ENCODE data around the gene CLCN1. TPM values are rescaled to one million over a fixed set of nuclear protein-coding genes. Genes with fewer than 3 reads are reported as not detected.

Gene CLCN1
- total RNA-seq, 1 donor from 2014 or later: 0.14 TPM

- no peak for DNase-seq (ENCODE audit: low spot score, unreplicated experiment)
- H3K27me3 Mint-ChIP-seq: no peaks in the 10 kb centered on the region
- H3K4me1 Mint-ChIP-seq (ENCODE audit: low read depth): peaks cover 5% of the 10 kb centered on the region
- no peak for TF ChIP-seq CTCF (IDR thresholded peaks at IDR 0.05; ENCODE audit: unreplicated experiment)
- peaks cover 54% of the 10 kb centered on the region for H3K36me3 Mint-ChIP-seq (ENCODE audit: insufficient read depth)
- H3K4me3 Mint-ChIP-seq (ENCODE audit: low read depth): no peak overlapping the region
- H3K27ac Mint-ChIP-seq: no peak overlapping the region
- H3K9me3 Mint-ChIP-seq (ENCODE audit: low read depth): no peaks in the 10 kb centered on the region
These were observed 14.7 kb upstream of the CLCN1 start for GRCh38 chr7:143300959-143301935.

GRCh38 chr7:143303733-143304132, 12.2 kb upstream of the CLCN1 start:
- peaks cover 65% of the 10 kb centered on the region for H3K36me3 Mint-ChIP-seq (ENCODE audit: insufficient read depth)
- no peaks in the 10 kb centered on the region for H3K27me3 Mint-ChIP-seq
- no peak overlapping the region for H3K4me3 Mint-ChIP-seq (ENCODE audit: low read depth)
- no peak for DNase-seq (ENCODE audit: low spot score, unreplicated experiment)
- H3K9me3 Mint-ChIP-seq (ENCODE audit: low read depth): no peaks in the 10 kb centered on the region
- no peak for TF ChIP-seq CTCF (IDR thresholded peaks at IDR 0.05; ENCODE audit: unreplicated experiment)
- H3K27ac Mint-ChIP-seq: no peak overlapping the region
- peaks cover 5% of the 10 kb centered on the region for H3K4me1 Mint-ChIP-seq (ENCODE audit: low read depth)

GRCh38 chr7:143304938-143305337, 11.0 kb upstream of the CLCN1 start:
- Mint-ChIP-seq H3K4me1 (ENCODE audit: low read depth) (peaks cover 5% of the 10 kb centered on the region), H3K36me3 (ENCODE audit: insufficient read depth) (peaks cover 65% of the 10 kb centered on the region), H3K27me3 (no peaks in the 10 kb centered on the region), H3K27ac (no peak overlapping the region), H3K9me3 (ENCODE audit: low read depth) (no peaks in the 10 kb centered on the region), H3K4me3 (ENCODE audit: low read depth) (no peak overlapping the region)
- no peak for DNase-seq (ENCODE audit: low spot score, unreplicated experiment)
- TF ChIP-seq CTCF (IDR thresholded peaks at IDR 0.05; ENCODE audit: unreplicated experiment): no peak

- H3K27me3 Mint-ChIP-seq: no peaks in the 10 kb centered on the region
- peak; percentile 51 for DNase-seq (ENCODE audit: low spot score, unreplicated experiment)
- H3K36me3 Mint-ChIP-seq (ENCODE audit: insufficient read depth): peaks cover 60% of the 10 kb centered on the region
- peaks cover 5% of the 10 kb centered on the region for H3K4me1 Mint-ChIP-seq (ENCODE audit: low read depth)
- H3K4me3 Mint-ChIP-seq (ENCODE audit: low read depth): no peak overlapping the region
- peak; percentile 71 for TF ChIP-seq CTCF (IDR thresholded peaks at IDR 0.05; ENCODE audit: unreplicated experiment)
- no peaks in the 10 kb centered on the region for H3K9me3 Mint-ChIP-seq (ENCODE audit: low read depth)
- no peak overlapping the region for H3K27ac Mint-ChIP-seq
These were observed 10.4 kb upstream of the CLCN1 start for GRCh38 chr7:143305423-143306070.

GRCh38 chr7:143308632-143309031, 7.3 kb upstream of the CLCN1 start:
- no peaks in the 10 kb centered on the region for H3K9me3 Mint-ChIP-seq (ENCODE audit: low read depth)
- peaks cover 51% of the 10 kb centered on the region for H3K36me3 Mint-ChIP-seq (ENCODE audit: insufficient read depth)
- H3K4me1 Mint-ChIP-seq (ENCODE audit: low read depth): no peaks in the 10 kb centered on the region
- no peak overlapping the region for H3K4me3 Mint-ChIP-seq (ENCODE audit: low read depth)
- no peak for TF ChIP-seq CTCF (IDR thresholded peaks at IDR 0.05; ENCODE audit: unreplicated experiment)
- no peak overlapping the region for H3K27ac Mint-ChIP-seq
- H3K27me3 Mint-ChIP-seq: no peaks in the 10 kb centered on the region
- DNase-seq (ENCODE audit: low spot score, unreplicated experiment): no peak

Data from progenitor cell of endocrine pancreas (in vitro differentiated cells).